H1 (cell line): ENCODE measurements around the gene SHH. TPM values are rescaled to one million over a fixed set of nuclear protein-coding genes. Genes with fewer than 3 reads are reported as not detected.
A peak's percentile ranks its signal among the peaks of the same experiment; 100 is the strongest.

ENCODE experiments used
- CTCF ChIA-PET: fragments of 300-600 bp; sonication (Branson Sonifier 250); formaldehyde crosslinking; loops from one replicate; lab custom pipeline; 2021; ENCODE audit not compliant: partially characterized antibody; lab: Charles Lee
- POLR2A ChIA-PET: fragments of 300-600 bp; sonication (Branson Sonifier 250); formaldehyde crosslinking; loops from one replicate; lab custom pipeline; 2021; ENCODE audit warnings: inconsistent platforms; ENCODE audit not compliant: partially characterized antibody; lab: Charles Lee
- DNase-seq, 2 experiments: peaks; one replicate each; pipeline versions ENCODE4 v3.0.0 to v3.0.0-alpha.2; 2010 to 2022; ENCODE audit warnings: low spot score in 2 of 2, low read depth in 1 of 2, mixed read lengths in 1 of 2
- FAIRE-seq: peaks from 2 replicates; lab custom pipeline; 2011; peaks lifted over from hg19 to GRCh38; lab: Jason Lieb, UNC
- H2AFZ ChIP-seq: 2 replicates; pipeline ENCODE4 v1.8.1; 2012; ENCODE audit warnings: low read length, inconsistent platforms
- H2AK5ac ChIP-seq: 2 replicates; pipeline ENCODE4 v1.6.1; 2013; ENCODE audit warnings: low read depth, low read length
- H2BK120ac ChIP-seq: replicated peaks from 2 replicates; pipeline ENCODE3; 2013; ENCODE audit warnings: low read depth, low read length, inconsistent platforms
- H2BK12ac ChIP-seq: 2 replicates; pipeline ENCODE4 v1.6.1; 2013; ENCODE audit warnings: low read depth, low read length
- H2BK15ac ChIP-seq: 2 replicates; pipeline ENCODE4 v1.6.1; 2013; ENCODE audit warnings: low read length
- H2BK20ac ChIP-seq: 2 replicates; pipeline ENCODE4 v1.6.1; 2013; ENCODE audit warnings: low read length
- H2BK5ac ChIP-seq: 2 replicates; pipeline ENCODE4 v1.6.1; 2013; ENCODE audit warnings: low read depth, low read length
- H3K14ac ChIP-seq: 2 replicates; pipeline ENCODE4 v1.6.1; 2013; ENCODE audit warnings: inconsistent platforms; ENCODE audit not compliant: insufficient read length
- H3K18ac ChIP-seq: 2 replicates; pipeline ENCODE4 v1.6.1; 2013; ENCODE audit warnings: low read length; ENCODE audit errors: extremely low read depth
- H3K23ac ChIP-seq: 2 replicates; pipeline ENCODE4 v1.6.1; 2013; ENCODE audit warnings: inconsistent platforms; ENCODE audit not compliant: insufficient read length
- H3K23me2 ChIP-seq: 2 replicates; pipeline ENCODE4 v1.6.1; 2013; ENCODE audit warnings: low read depth, low read length
- H3K27ac ChIP-seq: 2 replicates; pipeline ENCODE4 v1.6.1; 2011; ENCODE audit warnings: low read depth, low read length, inconsistent platforms
- H3K27me3 ChIP-seq, 4 experiments: replicated peaks in 1 of 4; 1 replicate in 1 of 4; 2 replicates in 3 of 4; pipeline versions ENCODE4 v1.6.1 to v1.8.1; 2011 to 2013; ENCODE audit warnings: low read length in 3 of 4, mild to moderate bottlenecking in 3 of 4, inconsistent platforms in 2 of 4, mixed read lengths in 2 of 4, moderate library complexity in 1 of 4; ENCODE audit not compliant: control insufficient read depth in 3 of 4, insufficient read depth in 3 of 4; ENCODE audit errors: extremely low read depth in 1 of 4
- H3K36me3 ChIP-seq, 4 experiments: 2 replicates each; pipeline versions ENCODE4 v1.6.1 to v1.8.1; 2011 to 2013; ENCODE audit warnings: mild to moderate bottlenecking in 4 of 4, low read length in 3 of 4, moderate library complexity in 2 of 4, control low read depth in 1 of 4, inconsistent platforms in 1 of 4; ENCODE audit not compliant: insufficient read depth in 4 of 4, control insufficient read depth in 2 of 4
- H3K4ac ChIP-seq: replicated peaks from 2 replicates; pipeline ENCODE3; 2013; ENCODE audit warnings: low read length, low read depth, mixed read lengths, inconsistent platforms; ENCODE audit not compliant: insufficient read length
- H3K4me1 ChIP-seq, 4 experiments: replicated peaks in 1 of 4; 1 replicate in 1 of 4; 2 replicates in 3 of 4; pipeline versions ENCODE4 v1.6.1 to v1.8.1; 2011 to 2013; ENCODE audit warnings: low read length in 3 of 4, inconsistent platforms in 2 of 4, mixed read lengths in 1 of 4; ENCODE audit not compliant: insufficient read depth in 4 of 4, control insufficient read depth in 3 of 4
- H3K4me2 ChIP-seq, 2 experiments: 2 replicates each; pipeline versions ENCODE4 v1.6.1 to v1.8.1; 2011 to 2013; ENCODE audit warnings: low read depth in 2 of 2, low read length in 2 of 2, control low read depth in 1 of 2, inconsistent platforms in 1 of 2, mild to moderate bottlenecking in 1 of 2; ENCODE audit not compliant: insufficient read depth in 1 of 2
- H3K4me3 ChIP-seq, 4 experiments: fragments of 200-600, 300-600 bp in 1 of 4; sonication (generic), shearing (Covaris generic), sonication (Bioruptor Twin) in 1 of 4; 2 replicates each; pipeline versions ENCODE4 v1.5.1 to v1.8.1; 2011 to 2016; ENCODE audit warnings: low read length in 4 of 4, low read depth in 3 of 4, control low read depth in 2 of 4, inconsistent platforms in 2 of 4, mild to moderate bottlenecking in 2 of 4, mixed read lengths in 1 of 4, moderate library complexity in 1 of 4; ENCODE audit not compliant: insufficient read depth in 2 of 4; ENCODE audit errors: extremely low read depth in 1 of 4
- H3K56ac ChIP-seq: replicated peaks from 2 replicates; pipeline ENCODE3; 2013; ENCODE audit warnings: low read depth, mild to moderate bottlenecking, mixed read lengths, low read length, inconsistent platforms; ENCODE audit not compliant: insufficient read length
- H3K79me1 ChIP-seq: 2 replicates; pipeline ENCODE4 v1.6.1; 2013; ENCODE audit warnings: low read depth, low read length, control low read depth
- H3K79me2 ChIP-seq, 2 experiments: 2 replicates each; pipeline versions ENCODE4 v1.6.1 to v1.8.1; 2012 to 2013; ENCODE audit warnings: low read length in 2 of 2, mild to moderate bottlenecking in 2 of 2, inconsistent platforms in 1 of 2; ENCODE audit not compliant: insufficient read depth in 2 of 2, control insufficient read depth in 1 of 2
- H3K9ac ChIP-seq, 4 experiments: replicated peaks in 1 of 4; 1 replicate in 1 of 4; 2 replicates in 3 of 4; pipeline versions ENCODE4 v1.6.1 to v1.8.1; 2011 to 2013; ENCODE audit warnings: low read depth in 3 of 4, low read length in 3 of 4, control low read depth in 2 of 4, mild to moderate bottlenecking in 2 of 4, moderate library complexity in 2 of 4, inconsistent platforms in 1 of 4; ENCODE audit errors: extremely low read depth in 1 of 4
- H3K9me3 ChIP-seq, 2 experiments: 2 replicates each; pipeline versions ENCODE4 v1.6.1 to v1.8.1; 2012 to 2013; ENCODE audit warnings: mild to moderate bottlenecking in 2 of 2, moderate library complexity in 2 of 2, control low read depth in 1 of 2, inconsistent platforms in 1 of 2, low read depth in 1 of 2, low read length in 1 of 2, mixed read lengths in 1 of 2; ENCODE audit not compliant: insufficient read depth in 2 of 2
- H4K20me1 ChIP-seq, 2 experiments: replicated peaks in 1 of 2; 2 replicates each; pipeline versions ENCODE3 to v1.8.1; 2011 to 2013; ENCODE audit warnings: inconsistent platforms in 2 of 2, low read length in 2 of 2, mild to moderate bottlenecking in 1 of 2; ENCODE audit not compliant: insufficient read depth in 2 of 2, control insufficient read depth in 1 of 2
- H4K5ac ChIP-seq: 2 replicates; pipeline ENCODE4 v1.6.1; 2013; ENCODE audit warnings: low read length, low read depth, mixed read lengths, inconsistent platforms; ENCODE audit not compliant: insufficient read length
- H4K8ac ChIP-seq: 2 replicates; pipeline ENCODE4 v1.8.0; 2013; ENCODE audit warnings: mild to moderate bottlenecking, moderate library complexity, low read length, inconsistent platforms; ENCODE audit not compliant: insufficient read depth; ENCODE audit errors: extremely low read depth
- H4K91ac ChIP-seq: replicated peaks from 2 replicates; pipeline ENCODE3; 2013; ENCODE audit warnings: low read length, mixed read lengths, inconsistent platforms; ENCODE audit not compliant: insufficient read length
- EZH2 ChIP-seq: fragments of 200-600 bp; sonication (generic); IDR thresholded peaks from 2 replicates; pipeline ENCODE4 v1.7.1; 2012; ENCODE audit warnings: low read depth, mild to moderate bottlenecking, moderate library complexity, low read length, inconsistent platforms; ENCODE audit not compliant: severe bottlenecking
- PHF8 ChIP-seq: fragments of 200-600 bp; sonication (generic); conservative IDR thresholded peaks from 2 replicates; pipeline ENCODE4 v1.7.1; 2012; ENCODE audit warnings: low read depth, mild to moderate bottlenecking, inconsistent platforms, low read length, moderate library complexity
- YY1 ChIP-seq: IDR thresholded peaks from 2 replicates; pipeline ENCODE4 v1.6.1; 2011; ENCODE audit warnings: low read depth, mild to moderate bottlenecking, low read length
- WGBS, 2 experiments: shearing (Covaris generic) in 1 of 2; methylation state at CpG; one replicate each; pipeline versions ENCODE4 v1.1.6 to v1.1.7; 2013 to 2015; ENCODE audit warnings: low lambda C conversion rate in 2 of 2, mixed read lengths in 2 of 2, inconsistent platforms in 1 of 2, low coverage in 1 of 2, missing lambda C conversion rate in 1 of 2; ENCODE audit not compliant: insufficient replicate concordance in 2 of 2, insufficient coverage in 1 of 2, insufficient read length in 1 of 2; ENCODE audit errors: extremely low coverage in 1 of 2, missing lambda C conversion rate in 1 of 2; 5-methylcytosine and 5-hydroxymethylcytosine counted together
- polyA plus RNA-seq, 7 experiments: library from polyadenylated mRNA; depleted of rRNA in 3 of 7; stranded (reverse) in 5 of 7; unstranded in 2 of 7; fragments of >200 nt in 5 of 7; fragments of 200-250 nt in 2 of 7; gene quantifications; 1 replicate in 5 of 7; 2 replicates in 1 of 7; 4 replicates in 1 of 7; pipeline versions ENCODE4 v1.2.1 to v1.2.3, GENCODE V29; 2011 to 2013; ENCODE audit warnings: missing spikeins in 2 of 7, mixed read lengths in 2 of 7
- total RNA-seq: library from RNA; stranded (reverse); fragmentation: NEBNext Ultra II Directional; extraction: Animal tissue kit (Norgen Biotek cat#: 25700); gene quantifications from 2 replicates; pipeline ENCODE4 v1.2.1, GENCODE V29; 2021

The SHH gene
- total and polyA plus RNA-seq, 2 of the 8 experiments (the other 6 are each of a cell fraction or from before 2014, with no cell fraction given) = not detected

GRCh38 chr7:155797262-155798250 lies 14.7 kb downstream of the SHH start:
- H3K4me2 ChIP-seq = peak overlapping the region in 1 of 2 experiments; percentile 56; a peak in 3 of 4 replicates

More at GRCh38 chr7:155797262-155798250, 14.7 kb downstream of the SHH start:
- Histone ChIP-seq H2BK20ac (no peak overlapping the region), H3K79me1 (0 out of 2 replicates have a peak, but pooled peaks cover 2% of the 10 kb centered on the region), H4K91ac (no peak overlapping the region), H2AK5ac (no peak overlapping the region), H3K36me3 (no peaks in the 10 kb centered on the region), H4K20me1 (peaks cover 0 to 10% of the 10 kb centered on the region in 2 experiments), H3K9ac (no peak overlapping the region), H3K4ac (no peak overlapping the region), H2BK5ac (no peak overlapping the region), H3K79me2 (no peaks in the 10 kb centered on the region), H4K5ac (no peak overlapping the region), H3K23me2 (peaks cover 7% of the 10 kb centered on the region), H3K4me1 (no peaks in the 10 kb centered on the region), H3K27me3 (peaks cover 20 to 66% (median 53%) of the 10 kb centered on the region in 4 experiments), H3K18ac (no peak overlapping the region), H2BK12ac (no peak overlapping the region), H3K4me3 (peak overlapping the region in 1 of 4 experiments; percentile 52; a peak in 4 of 8 replicates), H3K14ac (no peak overlapping the region), H2AFZ (peak overlapping the region; percentile 88; the same call in 1 of the 2 replicates), H3K56ac (no peak overlapping the region), H4K8ac (no peak overlapping the region), H3K9me3 (peaks cover 1 to 7% of the 10 kb centered on the region in 2 experiments; a peak in 1 of 4 replicates), H3K23ac (no peak overlapping the region), H2BK120ac (no peak overlapping the region), H3K27ac (no peak overlapping the region), H2BK15ac (no peak overlapping the region)
- no peak for FAIRE-seq
- ChIA-PET CTCF (interaction anchor here (0.6 to 1.8 kb wide), 8 partner anchors 13 to 832 kb away, joined by 3 to 5 read pairs (median 3); no protein-coding TSS in a partner anchor), POLR2A (no interaction called here)
- 80% methylated on average over 31 of the region's 38 CpGs; no CpG with 5 or more reads in 1 of the 2 experiments for WGBS, 2 experiments
- TF ChIP-seq PHF8 (no peak), YY1 (0 out of 2 replicates have a peak, but pooled peaks have one; percentile 3), EZH2 (peak; percentile 34)
- no peak for DNase-seq
